Kidney (tissue), 14 donors: ENCODE measurements around the gene HLX. TPM values are rescaled to one million over a fixed set of nuclear protein-coding genes. Genes with fewer than 3 reads are reported as not detected.

Experiments used
- DNase-seq, 5 donors: peaks; one replicate each; pipeline ENCODE4 v3.0.0-alpha.2; 2013 to 2020
- FAIRE-seq: peaks from 2 replicates; lab custom pipeline; 2012; peaks lifted over from hg19 to GRCh38; lab: Jason Lieb, UNC
- H3K27ac ChIP-seq, 2 donors: one replicate each; pipeline ENCODE4 v1.7.0; 2013; ENCODE audit warnings: low read depth in 2 of 2, low read length in 2 of 2, inconsistent platforms in 1 of 2
- H3K27me3 ChIP-seq: one replicate; pipeline ENCODE4 v1.7.1; 2013; ENCODE audit warnings: low read length, inconsistent platforms; ENCODE audit not compliant: control insufficient read depth, insufficient read depth
- H3K36me3 ChIP-seq, 3 donors: one replicate each; pipeline versions ENCODE4 v1.7.0 to v1.7.1; 2013; ENCODE audit warnings: low read length in 3 of 3, control low read depth in 1 of 3, inconsistent platforms in 1 of 3; ENCODE audit not compliant: insufficient read depth in 3 of 3, control insufficient read depth in 2 of 3
- H3K4me1 ChIP-seq, 3 donors: one replicate each; pipeline versions ENCODE4 v1.7.0 to v1.7.1; 2013; ENCODE audit warnings: low read length in 3 of 3, inconsistent platforms in 1 of 3, low read depth in 1 of 3; ENCODE audit not compliant: control insufficient read depth in 2 of 3, insufficient read depth in 2 of 3
- H3K4me3 ChIP-seq, 3 donors: one replicate each; pipeline versions ENCODE4 v1.7.0 to v1.8.1; 2013; ENCODE audit warnings: low read length in 3 of 3, control low read depth in 1 of 3, inconsistent platforms in 1 of 3
- H3K9ac ChIP-seq, 3 donors: one replicate each; pipeline versions ENCODE4 v1.7.0 to v1.7.1; 2013; ENCODE audit warnings: low read length in 3 of 3, control low read depth in 1 of 3, inconsistent platforms in 1 of 3
- H3K9me3 ChIP-seq, 3 donors: one replicate each; pipeline versions ENCODE4 v1.7.0 to v1.7.1; 2013; ENCODE audit warnings: low read length in 3 of 3, control low read depth in 1 of 3, inconsistent platforms in 1 of 3; ENCODE audit not compliant: control insufficient read depth in 2 of 3, insufficient read depth in 1 of 3
- CTCF ChIP-seq: IDR thresholded peaks from 3 replicates; pipeline ENCODE4 v1.5.1; 2012; ENCODE audit warnings: mild to moderate bottlenecking, moderate library complexity, borderline replicate concordance; ENCODE audit not compliant: insufficient read depth; ENCODE audit errors: extremely low read depth
- intact Hi-C: fragments of 100-400 bp; cut with DNase I; formaldehyde crosslinking; loops from one replicate; pipeline ENCODE4 v1.11.1; 2022
- polyA plus RNA-seq: library from polyadenylated mRNA; stranded (reverse); fragments of 350-450 nt; fragmentation: Illumina TruSeq; extraction: RNeasy Lipid Tissue Mini Kit (QIAGEN cat#74804); gene quantifications from one replicate; pipeline ENCODE4 v1.2.3, GENCODE V29; 2014; ENCODE audit warnings: low read depth, low replicate concordance; ENCODE audit not compliant: insufficient read depth
- total RNA-seq: library from RNA; stranded (reverse); fragmentation: NEBNext Ultra II Directional; extraction: Animal tissue kit (Norgen Biotek cat#: 25700); gene quantifications from one replicate; pipeline ENCODE4 v1.2.1, GENCODE V29; 2021
- donor health status: control.
- donor health status: control.
- donor health status: control.
- donor health status: control.
- donor health status: control.
- donor health status: DM: yes; HTN: yes; CAD: no.
- donor health status: Normal renal cell carcinoma (clear cell type).

Gene HLX
- total and polyA plus RNA-seq, 2 donors from 2014 or later = 4.7 to 8.2 TPM

GRCh38 chr1:220877377-220878095 lies 1.7 kb upstream of the HLX start:
- TF ChIP-seq CTCF = no peak
- Histone ChIP-seq H3K36me3 (no peaks in the 10 kb centered on the region), H3K27me3 (peaks cover 43% of the 10 kb centered on the region), H3K9ac (no peak overlapping the region), H3K4me1 (peaks cover 0 to 3% (median 0%) of the 10 kb centered on the region in 3 donors), H3K4me3 (peak overlapping the region in 1 of 3 donors; percentile 28), H3K9me3 (no peaks in the 10 kb centered on the region), H3K27ac (peak overlapping the region; percentile 20 to 58)
- DNase-seq (peak in 1 of 5 donors; percentile 50), FAIRE-seq (no peak)
- intact Hi-C loops = loop anchor here (10.0 kb wide), 1 partner anchor 557 kb away; no protein-coding TSS in a partner anchor

- Histone ChIP-seq H3K4me1 (peaks cover 0 to 3% (median 0%) of the 10 kb centered on the region in 3 donors), H3K4me3 (peak overlapping the region in 2 of 3 donors; percentile 44 to 48), H3K27me3 (peaks cover 48% of the 10 kb centered on the region), H3K9ac (peak overlapping the region in 1 of 3 donors; percentile 35), H3K36me3 (no peaks in the 10 kb centered on the region), H3K27ac (peak overlapping the region; percentile 74 to 83), H3K9me3 (no peaks in the 10 kb centered on the region)
- intact Hi-C loops = loop anchor here (10.0 kb wide), 1 partner anchor 556 kb away; no protein-coding TSS in a partner anchor
- FAIRE-seq = no peak
- no peak for TF ChIP-seq CTCF
- DNase-seq = peak in 3 of 5 donors; percentile 30 to 74 (median 51)
Measured at GRCh38 chr1:220878191-220879075, 810 bp upstream of the HLX start.

GRCh38 chr1:220879509-220880361 lies 492 bp downstream of the HLX start:
- no peak for TF ChIP-seq CTCF
- peak overlapping the region in 2 of 3 donors; percentile 24 to 54 for H3K9ac ChIP-seq
- no peaks in the 10 kb centered on the region for H3K36me3 ChIP-seq
- DNase-seq (peak in 4 of 5 donors; percentile 50 to 89 (median 61)), FAIRE-seq (no peak)
- intact Hi-C loops = loop anchor here (10.0 kb wide), 1 partner anchor 555 kb away; no protein-coding TSS in a partner anchor
- peak overlapping the region; percentile 83 to 85 for H3K27ac ChIP-seq
- H3K4me1 ChIP-seq = peaks cover 0 to 5% (median 0%) of the 10 kb centered on the region in 3 donors
- peak overlapping the region in 2 of 3 donors; percentile 33 to 48 for H3K4me3 ChIP-seq
- H3K9me3 ChIP-seq = no peaks in the 10 kb centered on the region
- peaks cover 56% of the 10 kb centered on the region for H3K27me3 ChIP-seq
